Peyer's patch (tissue), 4 donors: Measurements from ENCODE around the gene TWF1.

Experiments
- CTCF ChIP-seq, 6 experiments: fragments of 450-650 bp in 4 of 6; fragments of 200-600 bp in 2 of 6; sonication (generic) in 1 of 6; IDR thresholded peaks; one replicate each; pipeline ENCODE4 v1.5.1; 2017 to 2019; ENCODE audit warnings: antibody characterized with exemption in 6 of 6, mild to moderate bottlenecking in 3 of 6, moderate library complexity in 1 of 6
- POLR2A ChIP-seq, 2 donors: fragments of 450-650 bp; IDR thresholded peaks; one replicate each; pipeline ENCODE4 v1.5.1; 2017; ENCODE audit warnings: antibody characterized with exemption in 2 of 2, mild to moderate bottlenecking in 2 of 2, moderate library complexity in 2 of 2

- TF ChIP-seq CTCF (IDR thresholded peaks at IDR 0.05): no peak
- TF ChIP-seq POLR2A (IDR thresholded peaks at IDR 0.05): no peak
Observed at GRCh38 chr12:43835264-43835655, 29.1 kb upstream of the TWF1 start.
